Measurements from ENCODE around the gene NUS1. TPM values are rescaled to one million over a fixed set of nuclear protein-coding genes. Genes with fewer than 3 reads are reported as not detected.
"Not testable (repeated sequence)": the region's sequence is repeated elsewhere in the genome, so short reads cannot be mapped to it uniquely, and the experiment has no call there.

NUS1 gene
- total and polyA plus RNA-seq, 2 of the 4 experiments (the other 2 are of a cell fraction) = 11.8 to 19.6 TPM

DNA sequence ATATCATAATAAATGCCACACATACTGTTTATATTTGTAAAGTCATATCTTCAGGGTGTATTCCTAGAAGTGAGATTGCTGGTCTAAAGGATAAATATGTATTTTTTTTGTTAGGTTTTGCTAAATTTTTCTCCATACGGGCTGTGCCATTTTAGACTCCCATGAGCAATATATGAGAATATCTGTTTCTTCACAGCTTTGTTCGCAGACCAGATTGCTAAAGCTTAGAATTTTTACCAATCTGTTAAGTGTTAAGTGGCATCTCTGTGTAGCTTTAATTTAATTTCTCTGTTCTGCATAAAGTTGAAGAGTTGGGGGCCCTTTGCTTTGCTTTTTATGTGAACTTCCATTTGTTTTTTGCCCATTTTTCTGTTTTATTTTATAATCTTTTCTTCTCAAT is 32.3 kb upstream of the NUS1 start:
- no CpG with 5 or more reads among the region's 2 CpGs for WGBS, 2 experiments (ENCODE audit: extremely low coverage in 2 of 2, insufficient read length in 1 of 2)

DNA sequence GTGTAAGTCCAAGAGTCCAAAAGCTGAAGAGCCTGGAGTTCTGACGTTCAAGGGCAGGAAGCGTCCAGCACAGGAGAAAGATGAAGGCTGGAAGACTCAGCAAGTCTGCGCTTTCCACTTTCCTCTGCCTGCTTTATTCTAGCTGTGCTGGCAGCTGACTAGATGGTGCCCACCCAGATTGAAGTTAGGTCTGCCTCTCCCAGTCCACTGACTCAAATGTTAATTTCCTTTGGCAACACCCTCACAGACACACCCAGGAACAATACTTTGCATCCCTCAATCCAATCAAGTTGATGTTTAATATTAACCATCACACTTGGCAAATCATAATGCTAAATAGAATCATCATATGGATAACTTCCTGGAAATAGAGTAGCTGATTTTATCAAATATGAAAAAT is 23.3 kb upstream of the NUS1 start:
- H3K4me3 ChIP-seq (ENCODE audit: insufficient read depth, low read depth, low read length); in situ Hi-C loops (cut with MboI; ENCODE audit: low sequenced_read_pairs): not testable (repeated sequence)
- WGBS, 2 experiments (ENCODE audit: extremely low coverage in 2 of 2, insufficient read length in 1 of 2) = no CpG with 5 or more reads among the region's 3 CpGs

More for the DNA sequence above, 32.3 kb upstream of the NUS1 start:
- in situ Hi-C loops (cut with MboI; ENCODE audit: low sequenced_read_pairs) (no loop called here), intact Hi-C loops (cut with micrococcal nuclease) (no loop called here), dilution Hi-C loops (cut with HindIII; ENCODE audit: low sequenced_read_pairs, unreplicated experiment) (no loop called here)
- no peak for TF ChIP-seq RFX5 (IDR thresholded peaks at IDR 0.05; ENCODE audit: low read depth, low read length)
- TF ChIP-seq CEBPB (IDR thresholded peaks at IDR 0.05; ENCODE audit: low read depth, low read length) = no peak
- TF ChIP-seq POLR2A (IDR thresholded peaks at IDR 0.05; ENCODE audit: low read depth, low read length) = no peak
- no peak for TF ChIP-seq MAZ (IDR thresholded peaks at IDR 0.05; ENCODE audit: borderline replicate concordance, low read depth, low read length)
- no peak for TF ChIP-seq CHD1 (IDR thresholded peaks at IDR 0.05; ENCODE audit: low read depth, low read length)
- TF ChIP-seq NFE2L2 (IDR thresholded peaks at IDR 0.05; ENCODE audit: low read depth, low read length) = no peak
- no peak for TF ChIP-seq BHLHE40 (IDR thresholded peaks at IDR 0.05; ENCODE audit: low read depth, low read length)
- Histone ChIP-seq H3K14ac (replicated peaks; ENCODE audit: low read depth, low read length) (no peak overlapping the region), H2AK9ac (replicated peaks; ENCODE audit: low read depth, low read length, poor library complexity) (no peak overlapping the region), H3K9ac (ENCODE audit: low read depth, low read length) (no peak overlapping the region), H2AK5ac (ENCODE audit: low read depth, low read length) (no peak overlapping the region), H4K20me1 (ENCODE audit: insufficient read depth, low read length) (no peaks in the 10 kb centered on the region), H2BK5ac (ENCODE audit: low read depth, low read length, poor library complexity, severe bottlenecking) (no peak overlapping the region), H2BK15ac (ENCODE audit: low read depth, low read length) (no peak overlapping the region), H4K91ac (ENCODE audit: insufficient read depth, low read depth, low read length) (no peak overlapping the region), H3K4ac (ENCODE audit: low read depth, low read length) (no peak overlapping the region), H3K56ac (ENCODE audit: extremely low read depth, insufficient read depth, low read length) (no peak overlapping the region), H2AFZ (replicated peaks; ENCODE audit: low read length, poor library complexity) (no peak overlapping the region), H3K4me3 (ENCODE audit: insufficient read depth, low read depth, low read length) (no peak overlapping the region), H3K27me3 (ENCODE audit: control insufficient read depth, insufficient read depth, low read length) (no peaks in the 10 kb centered on the region), H4K5ac (ENCODE audit: low read depth, low read length) (no peak overlapping the region), H3K36me3 (ENCODE audit: control insufficient read depth, insufficient read depth, low read length) (no peaks in the 10 kb centered on the region), H3K4me1 (ENCODE audit: control insufficient read depth, insufficient read depth, low read length) (no peaks in the 10 kb centered on the region), H3K9me3 (ENCODE audit: control insufficient read depth, insufficient read depth, low read length) (no peaks in the 10 kb centered on the region), H3K27ac (ENCODE audit: insufficient read depth, low read length) (no peak overlapping the region), H2BK120ac (ENCODE audit: low read depth, low read length) (no peak overlapping the region), H3K9me1 (ENCODE audit: insufficient read depth, low read length) (no peaks in the 10 kb centered on the region), H3K4me2 (ENCODE audit: low read depth, low read length) (no peak overlapping the region), H3K23ac (ENCODE audit: low read depth, low read length) (no peak overlapping the region), H3K79me1 (ENCODE audit: low read depth in 1 of 2, low read length in 2 of 2) (no peaks in the 10 kb centered on the region), H2BK20ac (ENCODE audit: low read depth, low read length) (no peak overlapping the region), H4K8ac (ENCODE audit: low read depth in 2 of 2, low read length in 2 of 2) (no peak overlapping the region), H3K18ac (ENCODE audit: low read depth, low read length) (no peak overlapping the region)
- CTCF ChIA-PET = interaction anchor here (0.5 kb wide), 2 partner anchors 54 to 289 kb away, joined by 3 to 4 read pairs; no protein-coding TSS in a partner anchor
- POLR2A ChIA-PET (ENCODE audit: unreplicated experiment) = no interaction called here
- ATAC-seq (ENCODE audit: low read depth) (no peak), DNase-seq (no peak)
- no TSS peak for BruUV-seq (replicated peaks)

More for the DNA sequence above, 23.3 kb upstream of the NUS1 start:
- H4K5ac ChIP-seq (ENCODE audit: low read depth, low read length); H4K91ac ChIP-seq (ENCODE audit: insufficient read depth, low read depth, low read length); H3K27me3 ChIP-seq (ENCODE audit: control insufficient read depth, insufficient read depth, low read length); H2BK5ac ChIP-seq (ENCODE audit: low read depth, low read length, poor library complexity, severe bottlenecking); BruUV-seq (replicated peaks); H3K9ac ChIP-seq (ENCODE audit: low read depth, low read length); H3K36me3 ChIP-seq (ENCODE audit: control insufficient read depth, insufficient read depth, low read length); H4K8ac ChIP-seq (ENCODE audit: low read depth in 2 of 2, low read length in 2 of 2); H3K14ac ChIP-seq (replicated peaks; ENCODE audit: low read depth, low read length); H2AK9ac ChIP-seq (replicated peaks; ENCODE audit: low read depth, low read length, poor library complexity); DNase-seq; H2AK5ac ChIP-seq (ENCODE audit: low read depth, low read length); H3K9me1 ChIP-seq (ENCODE audit: insufficient read depth, low read length); dilution Hi-C loops (cut with HindIII; ENCODE audit: low sequenced_read_pairs, unreplicated experiment); H3K18ac ChIP-seq (ENCODE audit: low read depth, low read length); H2AFZ ChIP-seq (replicated peaks; ENCODE audit: low read length, poor library complexity); ATAC-seq (ENCODE audit: low read depth); H4K20me1 ChIP-seq (ENCODE audit: insufficient read depth, low read length); H3K4ac ChIP-seq (ENCODE audit: low read depth, low read length); H3K79me1 ChIP-seq (ENCODE audit: low read depth in 1 of 2, low read length in 2 of 2); CTCF ChIA-PET; H2BK20ac ChIP-seq (ENCODE audit: low read depth, low read length); H3K4me1 ChIP-seq (ENCODE audit: control insufficient read depth, insufficient read depth, low read length); H3K23ac ChIP-seq (ENCODE audit: low read depth, low read length); H3K27ac ChIP-seq (ENCODE audit: insufficient read depth, low read length); H3K9me3 ChIP-seq (ENCODE audit: control insufficient read depth, insufficient read depth, low read length); H2BK120ac ChIP-seq (ENCODE audit: low read depth, low read length); H3K4me2 ChIP-seq (ENCODE audit: low read depth, low read length); POLR2A ChIA-PET (ENCODE audit: unreplicated experiment); H2BK15ac ChIP-seq (ENCODE audit: low read depth, low read length); H3K56ac ChIP-seq (ENCODE audit: extremely low read depth, insufficient read depth, low read length): not testable (repeated sequence)
- intact Hi-C loops (cut with micrococcal nuclease) = loop anchor here (5.0 kb wide), 1 partner anchor 1585 kb away; no protein-coding TSS in a partner anchor

All from IMR-90 (cell line).